NT2/D1 (cell line): ENCODE results near the gene NGDN.
"Not testable (repeated sequence)": the region's sequence is repeated elsewhere in the genome, so short reads cannot be mapped to it uniquely, and the experiment has no call there.

Experiments
- SUZ12 ChIP-seq: IDR thresholded peaks from 2 replicates; pipeline ENCODE4 v1.6.1; 2011; ENCODE audit not compliant: insufficient read length, insufficient read depth; ENCODE audit errors: extremely low read depth
- YY1 ChIP-seq: IDR thresholded peaks from 2 replicates; pipeline ENCODE4 v1.6.1; 2011; ENCODE audit not compliant: insufficient read length, insufficient read depth

- TF ChIP-seq SUZ12, YY1: not testable (repeated sequence)
Observed at GRCh38 chr14:23456883-23457586, 12.5 kb upstream of the NGDN start.
